ENCODE measurements around the gene SLC10A7. TPM values are rescaled to one million over a fixed set of nuclear protein-coding genes. Genes with fewer than 3 reads are reported as not detected.

The SLC10A7 gene
- total RNA-seq, 1 experiment from 2014 or later, result 37.1 TPM

- peaks cover 60% of the 10 kb centered on the region for H3K4me1 ChIP-seq (ENCODE audit: insufficient read depth, low read length, poor library complexity, severe bottlenecking)
- intact Hi-C loops (cut with micrococcal nuclease; ENCODE audit: unreplicated experiment), result no loop called here
- POLR2A ChIA-PET (ENCODE audit: low non-redundant PET), result no interaction called here
- peak overlapping the region; percentile 85 for H3K27ac ChIP-seq (ENCODE audit: low read depth, low read length, poor library complexity, severe bottlenecking)
- BruUV-seq (replicated peaks), result TSS peak; percentile 71
- H3K27me3 ChIP-seq (replicated peaks; ENCODE audit: insufficient read depth, low read depth, low read length, poor library complexity), result no peaks in the 10 kb centered on the region
- peak; percentile 53 for DNase-seq (ENCODE audit: low spot score)
- H3K4me3 ChIP-seq (ENCODE audit: low read depth, low read length, poor library complexity, severe bottlenecking), result peak overlapping the region; percentile 13
- CTCF ChIA-PET, result interaction anchor here (0.6 to 1.1 kb wide), 2 partner anchors 18 to 186 kb away, joined by 3 read pairs; no protein-coding TSS in a partner anchor
- H3K36me3 ChIP-seq (ENCODE audit: insufficient read depth, low read length, poor library complexity, severe bottlenecking), result no peaks in the 10 kb centered on the region
- H3K9me3 ChIP-seq (ENCODE audit: low read depth, low read length, poor library complexity, severe bottlenecking), result no peaks in the 10 kb centered on the region
- TF ChIP-seq EZH2 (IDR thresholded peaks at IDR 0.05; ENCODE audit: borderline replicate concordance, low read depth, low read length, poor library complexity, severe bottlenecking) (no peak), CTCF (conservative IDR thresholded peaks at IDR 0.05; ENCODE audit: low read depth, low read length) (no peak)
These were observed 122.8 kb downstream of the SLC10A7 start for GRCh38 chr4:146398896-146399445.

GRCh38 chr4:146398404-146398803 is 123.3 kb downstream of the SLC10A7 start:
- Histone ChIP-seq H3K27me3 (replicated peaks; ENCODE audit: insufficient read depth, low read depth, low read length, poor library complexity) (no peaks in the 10 kb centered on the region), H3K9me3 (ENCODE audit: low read depth, low read length, poor library complexity, severe bottlenecking) (no peaks in the 10 kb centered on the region), H3K4me3 (ENCODE audit: low read depth, low read length, poor library complexity, severe bottlenecking) (peak overlapping the region; percentile 13), H3K27ac (ENCODE audit: low read depth, low read length, poor library complexity, severe bottlenecking) (peak overlapping the region; percentile 85), H3K36me3 (ENCODE audit: insufficient read depth, low read length, poor library complexity, severe bottlenecking) (no peaks in the 10 kb centered on the region), H3K4me1 (ENCODE audit: insufficient read depth, low read length, poor library complexity, severe bottlenecking) (peaks cover 60% of the 10 kb centered on the region)
- ChIA-PET CTCF (interaction anchor here (1.1 kb wide), 1 partner anchor 17 kb away, joined by 3 read pairs; no protein-coding TSS in a partner anchor), POLR2A (ENCODE audit: low non-redundant PET) (no interaction called here)
- intact Hi-C loops (cut with micrococcal nuclease; ENCODE audit: unreplicated experiment), result no loop called here
- no peak for TF ChIP-seq EZH2 (IDR thresholded peaks at IDR 0.05; ENCODE audit: borderline replicate concordance, low read depth, low read length, poor library complexity, severe bottlenecking)
- no peak for TF ChIP-seq CTCF (conservative IDR thresholded peaks at IDR 0.05; ENCODE audit: low read depth, low read length)
- DNase-seq (ENCODE audit: low spot score), result peak; percentile 74
- no TSS peak for BruUV-seq (replicated peaks)

GRCh38 chr4:146389561-146389960 is 132.2 kb downstream of the SLC10A7 start:
- no peaks in the 10 kb centered on the region for H3K36me3 ChIP-seq (ENCODE audit: insufficient read depth, low read length, poor library complexity, severe bottlenecking)
- H3K27me3 ChIP-seq (replicated peaks; ENCODE audit: insufficient read depth, low read depth, low read length, poor library complexity), result no peaks in the 10 kb centered on the region
- no peak for DNase-seq (ENCODE audit: low spot score)
- CTCF ChIA-PET, result no interaction called here
- no TSS peak for BruUV-seq (replicated peaks)
- H3K4me1 ChIP-seq (ENCODE audit: insufficient read depth, low read length, poor library complexity, severe bottlenecking), result peaks cover 4% of the 10 kb centered on the region
- no peak overlapping the region for H3K27ac ChIP-seq (ENCODE audit: low read depth, low read length, poor library complexity, severe bottlenecking)
- no peaks in the 10 kb centered on the region for H3K9me3 ChIP-seq (ENCODE audit: low read depth, low read length, poor library complexity, severe bottlenecking)
- TF ChIP-seq EZH2 (IDR thresholded peaks at IDR 0.05; ENCODE audit: borderline replicate concordance, low read depth, low read length, poor library complexity, severe bottlenecking), result no peak
- no peak for TF ChIP-seq CTCF (conservative IDR thresholded peaks at IDR 0.05; ENCODE audit: low read depth, low read length)
- POLR2A ChIA-PET (ENCODE audit: low non-redundant PET), result interaction anchor here (0.6 to 0.7 kb wide), 2 partner anchors 25 to 79 kb away, joined by 5 to 6 read pairs; no protein-coding TSS in a partner anchor
- H3K4me3 ChIP-seq (ENCODE audit: low read depth, low read length, poor library complexity, severe bottlenecking), result no peak overlapping the region
- intact Hi-C loops (cut with micrococcal nuclease; ENCODE audit: unreplicated experiment), result no loop called here
